KMS-11 (cell line): ENCODE results near the gene SMCO1.
"Not testable (repeated sequence)": the region's sequence is repeated elsewhere in the genome, so short reads cannot be mapped to it uniquely, and the experiment has no call there.

Experiments used
- H2AFZ ChIP-seq: fragments of 200-600 bp; sonication (generic); 2 replicates; pipeline ENCODE4 v1.6.1; 2016; ENCODE audit warnings: antibody characterized with exemption, mixed run types, low read depth
- H3K27ac ChIP-seq: fragments of 200-600 bp; sonication (generic); 2 replicates; pipeline ENCODE4 v1.6.1; 2016; ENCODE audit warnings: mild to moderate bottlenecking, mixed run types
- H3K27me3 ChIP-seq: fragments of 200-600 bp; sonication (generic); 2 replicates; pipeline ENCODE4 v1.6.1; 2017; ENCODE audit warnings: mild to moderate bottlenecking, low read depth, mixed run types, moderate library complexity; ENCODE audit not compliant: insufficient read depth
- H3K36me3 ChIP-seq: fragments of 200-600 bp; sonication (generic); 2 replicates; pipeline ENCODE4 v1.6.1; 2017; ENCODE audit warnings: mild to moderate bottlenecking, mixed run types; ENCODE audit not compliant: insufficient read depth
- H3K4me1 ChIP-seq: fragments of 200-600 bp; sonication (generic); 2 replicates; pipeline ENCODE4 v1.6.1; 2016; ENCODE audit warnings: mild to moderate bottlenecking, low read depth, mixed run types; ENCODE audit not compliant: poor library complexity, severe bottlenecking
- H3K4me2 ChIP-seq: fragments of 200-600 bp; sonication (generic); 2 replicates; pipeline ENCODE4 v1.7.0; 2016; ENCODE audit warnings: mild to moderate bottlenecking, mixed run types
- H3K4me3 ChIP-seq: fragments of 200-600 bp; sonication (generic); IDR thresholded peaks from 2 replicates; pipeline ENCODE4 v1.6.1; 2017; ENCODE audit warnings: low read depth, low read length, mixed read lengths; ENCODE audit not compliant: insufficient read depth
- H3K79me2 ChIP-seq: fragments of 200-600 bp; sonication (generic); 2 replicates; pipeline ENCODE4 v1.6.1; 2016; ENCODE audit warnings: low read depth, mixed run types; ENCODE audit not compliant: insufficient read depth
- H3K9ac ChIP-seq: fragments of 200-600 bp; sonication (generic); 2 replicates; pipeline ENCODE4 v1.6.1; 2016; ENCODE audit warnings: mild to moderate bottlenecking, mixed run types
- H4K20me1 ChIP-seq: fragments of 200-600 bp; sonication (generic); 2 replicates; pipeline ENCODE4 v1.6.1; 2016; ENCODE audit warnings: mild to moderate bottlenecking, mixed run types; ENCODE audit not compliant: insufficient read depth
- CTCF ChIP-seq: fragments of 200-600 bp; sonication (generic); conservative IDR thresholded peaks from 2 replicates; pipeline ENCODE4 v1.6.1; 2017; ENCODE audit warnings: low read depth, mild to moderate bottlenecking, antibody characterized with exemption, low read length, moderate library complexity, mixed read lengths

Gene SMCO1

GRCh38 chr3:196506687-196507086 is 8.5 kb downstream of the SMCO1 start:
- peaks cover 4% of the 10 kb centered on the region for H4K20me1 ChIP-seq
- H2AFZ ChIP-seq: no peak overlapping the region
- H3K27me3 ChIP-seq: no peaks in the 10 kb centered on the region; the same call in 1 of the 2 replicates
- peaks cover 16% of the 10 kb centered on the region for H3K79me2 ChIP-seq
- H3K27ac ChIP-seq: no peak overlapping the region
- H3K4me3 ChIP-seq: no peak overlapping the region
- TF ChIP-seq CTCF: no peak
- peaks cover 6% of the 10 kb centered on the region for H3K4me1 ChIP-seq
- H3K4me2 ChIP-seq: no peak overlapping the region
- no peak overlapping the region for H3K9ac ChIP-seq
- H3K36me3 ChIP-seq: no peaks in the 10 kb centered on the region

- Histone ChIP-seq H4K20me1 (peaks cover 11% of the 10 kb centered on the region), H3K4me1 (peaks cover 19% of the 10 kb centered on the region), H3K9ac (no peak overlapping the region), H3K4me2 (peak overlapping the region; percentile 97; the same call in 1 of the 2 replicates), H3K79me2 (peaks cover 38% of the 10 kb centered on the region), H3K4me3 (no peak overlapping the region), H3K27ac (no peak overlapping the region; the same call in 1 of the 2 replicates), H3K27me3 (no peaks in the 10 kb centered on the region; the same call in 1 of the 2 replicates), H3K36me3 (no peaks in the 10 kb centered on the region), H2AFZ (peak overlapping the region; percentile 67; the same call in 1 of the 2 replicates)
- TF ChIP-seq CTCF: no peak
Observed at GRCh38 chr3:196504556-196504955, 10.6 kb downstream of the SMCO1 start.

- H2AFZ ChIP-seq: peak overlapping the region; percentile 67; the same call in 1 of the 2 replicates
- peaks cover 19% of the 10 kb centered on the region for H3K4me1 ChIP-seq
- peaks cover 43% of the 10 kb centered on the region for H3K79me2 ChIP-seq
- peak overlapping the region; percentile 76; the same call in 1 of the 2 replicates for H3K27ac ChIP-seq
- not testable (repeated sequence) for H3K4me3 ChIP-seq, H3K27me3 ChIP-seq, H3K36me3 ChIP-seq
- H3K4me2 ChIP-seq: peak overlapping the region; percentile 97
- H4K20me1 ChIP-seq: peaks cover 11% of the 10 kb centered on the region
- peak overlapping the region; percentile 65; the same call in 1 of the 2 replicates for H3K9ac ChIP-seq
Observed at GRCh38 chr3:196504077-196504398, 11.1 kb downstream of the SMCO1 start.

GRCh38 chr3:196503196-196504076 is 11.7 kb downstream of the SMCO1 start, which contains the start of gene RNF168:
TSS of gene RNF168 (minus strand) at chr3:196503768. CDS start at chr3:196503173, 595 bp downstream.
- Histone ChIP-seq H3K27me3 (no peaks in the 10 kb centered on the region; the same call in 1 of the 2 replicates), H3K4me3 (peak within 1 kb of the TSS; percentile 86), H3K4me1 (peaks cover 19% of the 10 kb centered on the region), H3K4me2 (peak within 1 kb of the TSS; percentile 97), H2AFZ (peak within 1 kb of the TSS; percentile 67), H4K20me1 (peaks cover 11% of the 10 kb centered on the region), H3K36me3 (no peaks in the 10 kb centered on the region), H3K79me2 (peaks cover 49% of the 10 kb centered on the region), H3K27ac (peak within 1 kb of the TSS; percentile 76), H3K9ac (peak within 1 kb of the TSS; percentile 65)
- no peak for TF ChIP-seq CTCF

- H4K20me1 ChIP-seq: peaks cover 11% of the 10 kb centered on the region
- TF ChIP-seq CTCF: no peak
- H3K36me3 ChIP-seq: no peaks in the 10 kb centered on the region
- peak overlapping the region; percentile 86 for H3K4me3 ChIP-seq
- peak overlapping the region; percentile 76 for H3K27ac ChIP-seq
- peak overlapping the region; percentile 65; the same call in 1 of the 2 replicates for H3K9ac ChIP-seq
- peaks cover 55% of the 10 kb centered on the region for H3K79me2 ChIP-seq
- H2AFZ ChIP-seq: peak overlapping the region; percentile 67
- H3K4me1 ChIP-seq: peaks cover 19% of the 10 kb centered on the region
- H3K27me3 ChIP-seq: no peaks in the 10 kb centered on the region; the same call in 1 of the 2 replicates
- H3K4me2 ChIP-seq: peak overlapping the region; percentile 97
Observed at GRCh38 chr3:196502775-196503195, 12.4 kb downstream of the SMCO1 start.
